Body of pancreas (tissue), 4 donors: Measurements from ENCODE around the gene CTDSP2. TPM values are rescaled to one million over a fixed set of nuclear protein-coding genes. Genes with fewer than 3 reads are reported as not detected.

Source experiments
- ATAC-seq: fragments of 150-250 bp; one replicate; pipeline ENCODE4 v1.9.1; 2016
- DNase-seq, 4 donors: peaks; one replicate each; pipeline ENCODE4 v3.0.0-alpha.2; 2019
- H3K27ac ChIP-seq, 4 donors: fragments of 200-600 bp; sonication (generic); 1 replicate in 3 of 4; 2 replicates in 1 of 4; pipeline versions ENCODE4 v1.5.1 to v1.6.1; 2016 to 2019; ENCODE audit warnings: mild to moderate bottlenecking in 1 of 4, mixed read lengths in 1 of 4, moderate library complexity in 1 of 4
- H3K27me3 ChIP-seq, 2 donors: fragments of 200-600 bp; sonication (generic); one replicate each; pipeline ENCODE4 v1.6.0; 2016; ENCODE audit warnings: mild to moderate bottlenecking in 1 of 2
- H3K36me3 ChIP-seq, 2 donors: fragments of 200-600 bp; sonication (generic); replicated peaks in 1 of 2; 2 replicates each; pipeline ENCODE4 v1.5.1; 2016; ENCODE audit warnings: low read depth in 2 of 2; ENCODE audit not compliant: insufficient read depth in 1 of 2
- H3K4me1 ChIP-seq: fragments of 200-600 bp; sonication (generic); one replicate; pipeline ENCODE4 v1.6.0; 2016
- H3K4me3 ChIP-seq, 2 donors: fragments of 200-600 bp; sonication (generic); 1 replicate in 1 of 2; 2 replicates in 1 of 2; pipeline ENCODE4 v1.5.1; 2016 to 2019
- H3K9me3 ChIP-seq, 3 donors: fragments of 200-600 bp; sonication (generic); 1 replicate in 2 of 3; 2 replicates in 1 of 3; pipeline ENCODE4 v1.5.1; 2016
- CTCF ChIP-seq, 7 experiments: fragments of 450-650 bp in 4 of 7; fragments of 200-600 bp in 3 of 7; sonication (generic) in 3 of 7; IDR thresholded peaks; one replicate each; pipeline ENCODE4 v1.5.1; 2016 to 2019; ENCODE audit warnings: antibody characterized with exemption in 7 of 7
- POLR2A ChIP-seq, 3 donors: fragments of 450-650 bp; IDR thresholded peaks; one replicate each; pipeline ENCODE4 v1.6.1; 2016; ENCODE audit warnings: antibody characterized with exemption in 3 of 3, mild to moderate bottlenecking in 2 of 3
- WGBS, 2 donors: methylation state at CpG; one replicate each; pipeline ENCODE4 v1.1.5; 2017; 5-methylcytosine and 5-hydroxymethylcytosine counted together
- intact Hi-C: fragments of 100-400 bp; cut with DNase I; formaldehyde crosslinking; loops from one replicate; pipeline ENCODE4 v1.15.1; 2023
- total RNA-seq, 2 donors: library from RNA; depleted of rRNA; stranded (reverse); fragments of >200 nt; gene quantifications; one replicate each; pipeline ENCODE4 v1.1.0, GENCODE V29; 2016

CTDSP2 gene
- 100 to 1,000 TPM in 1 of 2 donors, 10 to 100 TPM in 1; 82.1 to 125 TPM for total RNA-seq

GRCh38 chr12:57846577-57847319 lies at the start of gene CTDSP2:
Gene CTDSP2, minus strand, starts transcription at chr12:57846729. Its CDS starts 294 bp downstream, at chr12:57846435.
- peak within 1 kb of the TSS; percentile 87 to 99 for H3K4me3 ChIP-seq
- peak within 1 kb of the TSS; percentile 99 to 100 (median 100) for H3K27ac ChIP-seq
- H3K27me3 ChIP-seq: no peaks in the 10 kb centered on the region
- H3K9me3 ChIP-seq: no peaks in the 10 kb centered on the region
- peaks cover 36% of the 10 kb centered on the region for H3K4me1 ChIP-seq
- ATAC-seq (peak; percentile 83), DNase-seq (peak; percentile 100)
- peak in 3 of 7 experiments; percentile 4 to 15 (median 13) for TF ChIP-seq CTCF (IDR thresholded peaks at IDR 0.05)
- TF ChIP-seq POLR2A (IDR thresholded peaks at IDR 0.05): peak; percentile 65 to 89 (median 88)
- intact Hi-C loops: loop anchor here (5.0 kb wide), 1 partner anchor 51 kb away; no protein-coding TSS in a partner anchor
- H3K36me3 ChIP-seq: no peaks in the 10 kb centered on the region
- WGBS, 2 donors: 0 to 3% methylated on average over 7 to 58 of the region's 58 CpGs

GRCh38 chr12:57896115-57896433 lies 49.5 kb upstream of the CTDSP2 start:
- peak overlapping the region; percentile 44 to 74 for H3K4me3 ChIP-seq
- H3K27ac ChIP-seq: peak overlapping the region; percentile 67 to 91 (median 88)
- H3K36me3 ChIP-seq: no peaks in the 10 kb centered on the region
- no peaks in the 10 kb centered on the region for H3K27me3 ChIP-seq
- no peaks in the 10 kb centered on the region for H3K9me3 ChIP-seq
- WGBS, 2 donors: 13 to 16% methylated on average over 6 of the region's 6 CpGs
- ATAC-seq (no peak), DNase-seq (no peak)
- TF ChIP-seq POLR2A (IDR thresholded peaks at IDR 0.05): no peak
- peak in 2 of 7 experiments; percentile 4 to 7 for TF ChIP-seq CTCF (IDR thresholded peaks at IDR 0.05)
- peaks cover 58% of the 10 kb centered on the region for H3K4me1 ChIP-seq
- intact Hi-C loops: loop anchor here (5.0 kb wide), 1 partner anchor 49 kb away; the partner anchor contains the start of gene CTDSP2

GRCh38 chr12:57895389-57896114 lies 49.0 kb upstream of the CTDSP2 start:
- no peaks in the 10 kb centered on the region for H3K36me3 ChIP-seq
- ATAC-seq (no peak), DNase-seq (no peak)
- intact Hi-C loops: loop anchor here (5.0 kb wide), 1 partner anchor 48 kb away; the partner anchor contains the start of gene CTDSP2
- H3K4me1 ChIP-seq: peaks cover 58% of the 10 kb centered on the region
- TF ChIP-seq POLR2A (IDR thresholded peaks at IDR 0.05): no peak
- TF ChIP-seq CTCF (IDR thresholded peaks at IDR 0.05): no peak
- H3K4me3 ChIP-seq: no peak overlapping the region
- peak overlapping the region in 3 of 4 donors; percentile 87 to 91 (median 89) for H3K27ac ChIP-seq
- no peaks in the 10 kb centered on the region for H3K9me3 ChIP-seq
- no peaks in the 10 kb centered on the region for H3K27me3 ChIP-seq
- 79% methylated on average over 5 of the region's 5 CpGs for WGBS, 2 donors

GRCh38 chr12:57894399-57895292 lies 48.1 kb upstream of the CTDSP2 start:
- Histone ChIP-seq H3K4me3 (no peak overlapping the region), H3K27me3 (no peaks in the 10 kb centered on the region), H3K27ac (peak overlapping the region; percentile 34 to 91 (median 77)), H3K9me3 (no peaks in the 10 kb centered on the region), H3K4me1 (peaks cover 58% of the 10 kb centered on the region), H3K36me3 (no peaks in the 10 kb centered on the region)
- DNase-seq (no peak), ATAC-seq (no peak)
- TF ChIP-seq CTCF (IDR thresholded peaks at IDR 0.05) (no peak), POLR2A (IDR thresholded peaks at IDR 0.05) (no peak)
- intact Hi-C loops: loop anchor here (5.0 kb wide), 1 partner anchor 47 kb away; the partner anchor contains the start of gene CTDSP2
- WGBS, 2 donors: 81 to 83% methylated on average over 6 of the region's 6 CpGs
